Heart right ventricle (tissue), 16 donors: ENCODE data around the gene CYP4A22. TPM values are rescaled to one million over a fixed set of nuclear protein-coding genes. Genes with fewer than 3 reads are reported as not detected.

Source experiments
- ATAC-seq, 8 donors: fragments of 200-7000 bp; cut with Tn5 transposase; one replicate each; pipeline ENCODE4 v1.9.1; 2020; ENCODE audit warnings: mild to moderate bottlenecking in 8 of 8, moderate library complexity in 8 of 8, moderate number of reproducible peaks in 1 of 8
- DNase-seq, 2 donors: peaks; one replicate each; pipeline ENCODE4 v3.0.0-alpha.2; 2020
- H3K27ac ChIP-seq, 10 donors: fragments of 200-600 bp; sonication (generic) in 2 of 10; one replicate each; pipeline versions ENCODE4 v1.5.0 to v1.8.0; 2020 to 2022; ENCODE audit warnings: mild to moderate bottlenecking in 3 of 10
- H3K27me3 ChIP-seq, 7 donors: fragments of 200-600 bp; one replicate each; pipeline ENCODE4 v1.8.0; 2021 to 2022; ENCODE audit warnings: mild to moderate bottlenecking in 2 of 7
- H3K36me3 ChIP-seq, 9 donors: fragments of 200-600 bp; sonication (generic) in 1 of 9; one replicate each; pipeline versions ENCODE4 v1.5.0 to v1.8.0; 2020 to 2022; ENCODE audit warnings: mild to moderate bottlenecking in 2 of 9
- H3K4me1 ChIP-seq, 9 donors: fragments of 200-600 bp; sonication (generic) in 1 of 9; one replicate each; pipeline versions ENCODE4 v1.5.0 to v1.8.0; 2020 to 2022; ENCODE audit warnings: mild to moderate bottlenecking in 4 of 9
- H3K4me3 ChIP-seq, 10 donors: fragments of 200-600 bp; sonication (generic) in 2 of 10; one replicate each; pipeline versions ENCODE4 v1.5.0 to v1.8.0; 2020 to 2022; ENCODE audit warnings: mild to moderate bottlenecking in 7 of 10, moderate library complexity in 2 of 10
- H3K9me3 ChIP-seq, 11 donors: fragments of 200-600 bp in 10 of 11; sonication (generic) in 2 of 11; one replicate each; pipeline versions ENCODE4 v1.5.0 to v1.8.0; 2013 to 2022; ENCODE audit warnings: mild to moderate bottlenecking in 2 of 11, control low read depth in 1 of 11, moderate library complexity in 1 of 11
- CTCF ChIP-seq, 9 donors: fragments of 200-600 bp; sonication (generic) in 2 of 9; IDR thresholded peaks; one replicate each; pipeline versions ENCODE4 v1.5.0 to v1.8.0; 2021 to 2022; ENCODE audit warnings: antibody characterized with exemption in 9 of 9, mild to moderate bottlenecking in 5 of 9, moderate library complexity in 1 of 9
- WGBS, 2 donors: extraction: QIAGEN DNeasy Blood & Tissue Kit; methylation state at CpG; one replicate each; pipeline ENCODE4 v1.1.7; 2013; ENCODE audit warnings: inconsistent platforms in 1 of 2; 5-methylcytosine and 5-hydroxymethylcytosine counted together
- intact Hi-C, 10 donors: fragments of 100-400 bp; cut with DNase I; formaldehyde crosslinking; loops; one replicate each; pipeline versions ENCODE4 v1.11.1 to v1.14.2; 2022
- polyA plus RNA-seq, 2 donors: library from polyadenylated mRNA; stranded (reverse); fragments of 200-250 nt; gene quantifications; one replicate each; pipeline ENCODE4 v1.2.3, GENCODE V29; 2013
- total RNA-seq, 10 donors: library from RNA; stranded (reverse); fragmentation: NEBNext Ultra II Directional in 3 of 10; extraction: Animal tissue kit (Norgen Biotek cat#: 25700) in 3 of 10; gene quantifications; one replicate each; pipeline versions ENCODE4 v1.2.1 to v1.2.4, GENCODE V29; 2021 to 2023
- donor health status: Arrhythmogenic right ventricular cardiomyopathy.
- donor health status: ischemic (EF 13 %, LVEDD 7.1; RV severe dilation, severe dysfunction).
- donor health status: healthy with polysubstance abuse.
- donor health status: DM: no; HTN: yes; CAD: no.
- donor health status: DM: no; HTN: no; CAD: no.
- donor health status: ischemic (EF 25% LVEDD 6.9; RV normal size, moderate dysfunction).
- donor health status: ischemic (EF 25% LVEDD 5.7; RV mildly dilated, moderate dysfunction).
- donor health status: healthy.
- donor health status: DM: yes; HTN: yes; CAD: no.
- donor health status: Ischemic cardiomyopathy.
- donor health status: ischemic (EF 35%, LVEDD 5.7; RV mildly dilated, moderate dysfunction).
- donor health status: nonischemic (EF 11% LVEDD 7.7; RV severe dilation, severe dysfunction).
- donor health status: DM: yes; HTN: yes; CAD: no.
- donor health status: PGD.
- donor health status: ischemic (EF 29% LVEDD 5.4; RV normal size, mild dysfunction).
- donor health status: nonischemic (EF 23%, LVEDD 6.1; RV moderate dilation, normal function).

The CYP4A22 gene
- total and polyA plus RNA-seq, 12 donors: not detected

GRCh38 chr1:47183308-47184089 lies 46.3 kb downstream of the CYP4A22 start:
- intact Hi-C loops: loop anchor here in 6 of 10 donors (5.0 to 10.0 kb wide), 6 partner anchors 231 to 541 kb away; partner anchors contain the start of gene FOXE3 (in 1 of the 6)
- 73 to 76% methylated on average over 11 of the region's 11 CpGs for WGBS, 2 donors

GRCh38 chr1:47184090-47184821 lies 47.0 kb downstream of the CYP4A22 start:
- intact Hi-C loops: loop anchor here in 6 of 10 donors (5.0 to 10.0 kb wide), 6 partner anchors 231 to 541 kb away; partner anchors contain the start of gene FOXE3 (in 1 of the 6)
- TF ChIP-seq CTCF (IDR thresholded peaks at IDR 0.05): no peak
- WGBS, 2 donors: 73 to 80% methylated on average over 5 of the region's 5 CpGs
- Histone ChIP-seq H3K4me3 (no peak overlapping the region), H3K27me3 (peaks cover 0 to 34% (median 13%) of the 10 kb centered on the region in 7 donors), H3K36me3 (no peaks in the 10 kb centered on the region), H3K9me3 (no peaks in the 10 kb centered on the region), H3K27ac (no peak overlapping the region), H3K4me1 (peaks cover 3 to 14% (median 11%) of the 10 kb centered on the region in 9 donors)
- DNase-seq (no peak), ATAC-seq (no peak)

More at GRCh38 chr1:47183308-47184089, 46.3 kb downstream of the CYP4A22 start:
- H3K4me3 ChIP-seq: no peak overlapping the region
- DNase-seq (no peak), ATAC-seq (no peak)
- H3K4me1 ChIP-seq: peaks cover 3 to 17% (median 13%) of the 10 kb centered on the region in 9 donors
- H3K27me3 ChIP-seq: peaks cover 0 to 34% (median 13%) of the 10 kb centered on the region in 7 donors
- no peaks in the 10 kb centered on the region for H3K36me3 ChIP-seq
- no peak for TF ChIP-seq CTCF (IDR thresholded peaks at IDR 0.05)
- no peaks in the 10 kb centered on the region for H3K9me3 ChIP-seq
- no peak overlapping the region for H3K27ac ChIP-seq

GRCh38 chr1:47184822-47185677 lies 47.8 kb downstream of the CYP4A22 start:
- WGBS, 2 donors: 85 to 86% methylated on average over 14 of the region's 14 CpGs
- Histone ChIP-seq H3K36me3 (no peaks in the 10 kb centered on the region), H3K27ac (no peak overlapping the region), H3K9me3 (no peaks in the 10 kb centered on the region), H3K4me1 (peaks cover 0 to 12% (median 8%) of the 10 kb centered on the region in 9 donors), H3K27me3 (peaks cover 0 to 33% (median 13%) of the 10 kb centered on the region in 7 donors), H3K4me3 (no peak overlapping the region)
- DNase-seq (no peak), ATAC-seq (no peak)
- TF ChIP-seq CTCF (IDR thresholded peaks at IDR 0.05): no peak
- intact Hi-C loops: loop anchor here in 6 of 10 donors (5.0 to 10.0 kb wide), 6 partner anchors 230 to 540 kb away; partner anchors contain the start of gene FOXE3 (in 1 of the 6)
